AG04449 (cell line): ENCODE data around the gene FOXP1.

Source experiments
- CTCF ChIA-PET: fragments of 350-600 bp; formaldehyde crosslinking; extraction: SDS; loops from one replicate; lab custom pipeline; 2021; ENCODE audit warnings: antibody characterized with exemption; lab: Yijun Ruan, JAX
- POLR2A ChIA-PET: fragments of 400-600, 350-600 bp; formaldehyde crosslinking; extraction: SDS; loops from one replicate; lab custom pipeline; 2020; ENCODE audit warnings: antibody characterized with exemption, inconsistent platforms; lab: Yijun Ruan, JAX
- DNase-seq: peaks from one replicate; pipeline ENCODE4 v3.0.0-alpha.2; 2010; ENCODE audit warnings: low read depth, low spot score
- H3K4me3 ChIP-seq: 2 replicates; pipeline ENCODE4 v1.5.1; 2011; ENCODE audit warnings: low read depth, mild to moderate bottlenecking, control low read depth, low read length
- CTCF ChIP-seq: IDR thresholded peaks from one replicate; pipeline ENCODE4 v1.5.1; 2011; ENCODE audit warnings: mild to moderate bottlenecking, moderate library complexity, low read length, control low read depth, inconsistent platforms; ENCODE audit not compliant: insufficient read depth; ENCODE audit errors: missing control alignments

FOXP1 gene

GRCh38 chr3:71317749-71318457 lies 265.6 kb downstream of the FOXP1 start:
- TF ChIP-seq CTCF, result no peak
- DNase-seq, result no peak
- ChIA-PET CTCF (no interaction called here), POLR2A (no interaction called here)
- no peak overlapping the region for H3K4me3 ChIP-seq

GRCh38 chr3:71317140-71317539 lies 266.4 kb downstream of the FOXP1 start:
- CTCF ChIA-PET, result no interaction called here
- no peak for TF ChIP-seq CTCF
- DNase-seq, result no peak

GRCh38 chr3:71316066-71316777 lies 267.3 kb downstream of the FOXP1 start:
- ChIA-PET POLR2A (interaction anchor here (0.6 kb wide), 1 partner anchor 10 kb away, joined by 3 read pairs; no protein-coding TSS in a partner anchor), CTCF (interaction anchor here (0.6 kb wide), 1 partner anchor 658 kb away, joined by 3 read pairs; no protein-coding TSS in a partner anchor)
- H3K4me3 ChIP-seq, result no peak overlapping the region
- TF ChIP-seq CTCF, result no peak
- no peak for DNase-seq

More at GRCh38 chr3:71317140-71317539, 266.4 kb downstream of the FOXP1 start:
- no peak overlapping the region for H3K4me3 ChIP-seq
- POLR2A ChIA-PET, result interaction anchor here (0.6 kb wide), 1 partner anchor 9 kb away, joined by 3 read pairs; no protein-coding TSS in a partner anchor

GRCh38 chr3:71315431-71315830 lies 268.1 kb downstream of the FOXP1 start:
- ChIA-PET POLR2A (no interaction called here), CTCF (no interaction called here)
- no peak for DNase-seq
- TF ChIP-seq CTCF, result no peak
- no peak overlapping the region for H3K4me3 ChIP-seq

GRCh38 chr3:71313844-71314243 lies 269.7 kb downstream of the FOXP1 start:
- H3K4me3 ChIP-seq, result no peak overlapping the region
- no peak for TF ChIP-seq CTCF
- ChIA-PET CTCF (no interaction called here), POLR2A (no interaction called here)
- no peak for DNase-seq

- no peak overlapping the region for H3K4me3 ChIP-seq
- DNase-seq, result no peak
- ChIA-PET CTCF (interaction anchor here (0.7 to 1.4 kb wide), 4 partner anchors 21 to 781 kb away, joined by 3 to 5 read pairs (median 3); no protein-coding TSS in a partner anchor), POLR2A (interaction anchor here (0.7 kb wide), 1 partner anchor 179 kb away, joined by 3 read pairs; no protein-coding TSS in a partner anchor)
- no peak for TF ChIP-seq CTCF
These were observed 271.1 kb downstream of the FOXP1 start for GRCh38 chr3:71312461-71312860.
